Smooth muscle cell (in vitro differentiated cells): ENCODE results near the gene LAD1. TPM values are rescaled to one million over a fixed set of nuclear protein-coding genes. Genes with fewer than 3 reads are reported as not detected.
A peak's percentile ranks its signal among the peaks of the same experiment; 100 is the strongest.

Experiments
- DNase-seq: peaks from one replicate; lab custom pipeline; 2025; ENCODE audit not compliant: unreplicated experiment; lab: John Stamatoyannopoulos, UW
- H2AFZ ChIP-seq: fragments of 200-600 bp; sonication (generic); 2 replicates; pipeline ENCODE4 v1.6.0; 2016; ENCODE audit warnings: antibody characterized with exemption, low read depth, mild to moderate bottlenecking
- H3F3A ChIP-seq: fragments of 200-600 bp; sonication (generic); 2 replicates; pipeline ENCODE4 v1.6.0; 2017; ENCODE audit warnings: antibody characterized with exemption, low read depth
- H3K27ac ChIP-seq: fragments of 200-600 bp; sonication (generic); 2 replicates; pipeline ENCODE4 v1.5.1; 2016; ENCODE audit warnings: low read depth, mild to moderate bottlenecking
- H3K27me3 ChIP-seq: fragments of 200-600 bp; sonication (generic); 2 replicates; pipeline ENCODE4 v1.6.1; 2016; ENCODE audit warnings: low read depth, mild to moderate bottlenecking
- H3K36me3 ChIP-seq: fragments of 200-600 bp; sonication (generic); 2 replicates; pipeline ENCODE4 v1.5.1; 2016; ENCODE audit warnings: low read depth
- H3K4me1 ChIP-seq: fragments of 200-600 bp; sonication (generic); 2 replicates; pipeline ENCODE4 v1.5.1; 2016; ENCODE audit warnings: low read depth
- H3K4me2 ChIP-seq: fragments of 200-600 bp; sonication (generic); 2 replicates; pipeline ENCODE4 v1.6.0; 2016; ENCODE audit warnings: mild to moderate bottlenecking
- H3K4me3 ChIP-seq: fragments of 200-600 bp; sonication (generic); 2 replicates; pipeline ENCODE4 v1.5.1; 2016; ENCODE audit warnings: mild to moderate bottlenecking
- H3K79me2 ChIP-seq: fragments of 200-600 bp; sonication (generic); 2 replicates; pipeline ENCODE4 v1.6.0; 2016; ENCODE audit warnings: low read depth, mild to moderate bottlenecking
- H3K9ac ChIP-seq: fragments of 200-600 bp; sonication (generic); 2 replicates; pipeline ENCODE4 v1.6.0; 2016; ENCODE audit warnings: low read depth
- H3K9me3 ChIP-seq: fragments of 200-600 bp; sonication (generic); replicated peaks from 2 replicates; pipeline ENCODE4 v1.5.1; 2016; ENCODE audit warnings: low read depth
- H4K20me1 ChIP-seq: fragments of 200-600 bp; sonication (generic); 2 replicates; pipeline ENCODE4 v1.6.0; 2016; ENCODE audit warnings: low read depth
- WGBS: methylation state at CpG from one replicate; pipeline ENCODE4 v1.1.7; 2016; ENCODE audit warnings: low lambda C conversion rate; 5-methylcytosine and 5-hydroxymethylcytosine counted together
- polyA plus RNA-seq: library from polyadenylated mRNA; unstranded; fragments of >200 nt; fragmentation: Nextera tagmentation; extraction: Ambion mirVana; gene quantifications from 2 replicates; pipeline ENCODE4 v1.2.1, GENCODE V29; 2016
- total RNA-seq: library from RNA; depleted of rRNA; stranded (reverse); fragments of >200 nt; gene quantifications from 2 replicates; pipeline ENCODE4 v1.2.3, GENCODE V29; 2014
- TF ChIP-seq, protein P1 (sequence below): fragments of 200-600 bp; sonication (generic); IDR thresholded peaks from 2 replicates; pipeline ENCODE4 v1.5.1; 2017; ENCODE audit warnings: borderline replicate concordance, mild to moderate bottlenecking, antibody characterized with exemption; ENCODE audit not compliant: insufficient read depth, poor library complexity, severe bottlenecking

Gene LAD1
- total and polyA plus RNA-seq, 2 experiments from 2014 or later, result 6.9 to 8.8 TPM

- Histone ChIP-seq H3K4me1 (peaks cover 8% of the 10 kb centered on the region), H3K79me2 (no peaks in the 10 kb centered on the region), H3K27ac (peak overlapping the region; percentile 62), H3K4me2 (peak overlapping the region; percentile 61), H2AFZ (no peak overlapping the region), H4K20me1 (no peaks in the 10 kb centered on the region), H3K36me3 (no peaks in the 10 kb centered on the region), H3K4me3 (peak overlapping the region; percentile 48), H3K27me3 (peaks cover 21% of the 10 kb centered on the region), H3K9me3 (no peaks in the 10 kb centered on the region), H3F3A (peaks cover 24% of the 10 kb centered on the region), H3K9ac (no peak overlapping the region)
- TF ChIP-seq, protein P1, sequence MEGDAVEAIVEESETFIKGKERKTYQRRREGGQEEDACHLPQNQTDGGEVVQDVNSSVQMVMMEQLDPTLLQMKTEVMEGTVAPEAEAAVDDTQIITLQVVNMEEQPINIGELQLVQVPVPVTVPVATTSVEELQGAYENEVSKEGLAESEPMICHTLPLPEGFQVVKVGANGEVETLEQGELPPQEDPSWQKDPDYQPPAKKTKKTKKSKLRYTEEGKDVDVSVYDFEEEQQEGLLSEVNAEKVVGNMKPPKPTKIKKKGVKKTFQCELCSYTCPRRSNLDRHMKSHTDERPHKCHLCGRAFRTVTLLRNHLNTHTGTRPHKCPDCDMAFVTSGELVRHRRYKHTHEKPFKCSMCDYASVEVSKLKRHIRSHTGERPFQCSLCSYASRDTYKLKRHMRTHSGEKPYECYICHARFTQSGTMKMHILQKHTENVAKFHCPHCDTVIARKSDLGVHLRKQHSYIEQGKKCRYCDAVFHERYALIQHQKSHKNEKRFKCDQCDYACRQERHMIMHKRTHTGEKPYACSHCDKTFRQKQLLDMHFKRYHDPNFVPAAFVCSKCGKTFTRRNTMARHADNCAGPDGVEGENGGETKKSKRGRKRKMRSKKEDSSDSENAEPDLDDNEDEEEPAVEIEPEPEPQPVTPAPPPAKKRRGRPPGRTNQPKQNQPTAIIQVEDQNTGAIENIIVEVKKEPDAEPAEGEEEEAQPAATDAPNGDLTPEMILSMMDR, result no peak
- no peak for DNase-seq
- 85% methylated on average over 2 of the region's 2 CpGs for WGBS
These were observed 1.4 kb downstream of the LAD1 start for GRCh38 chr1:201397675-201398074.

- no peak overlapping the region for H2AFZ ChIP-seq
- no peaks in the 10 kb centered on the region for H3K9me3 ChIP-seq
- peaks cover 21% of the 10 kb centered on the region for H3K27me3 ChIP-seq
- 66% methylated on average over 10 of the region's 10 CpGs for WGBS
- TF ChIP-seq, protein P1, result no peak
- peak overlapping the region; percentile 61 for H3K4me2 ChIP-seq
- H3K27ac ChIP-seq, result peak overlapping the region; percentile 62
- H3K4me1 ChIP-seq, result peaks cover 8% of the 10 kb centered on the region
- peaks cover 24% of the 10 kb centered on the region for H3F3A ChIP-seq
- H3K4me3 ChIP-seq, result peak overlapping the region; percentile 48
- H3K9ac ChIP-seq, result no peak overlapping the region
- no peak for DNase-seq
- H3K36me3 ChIP-seq, result no peaks in the 10 kb centered on the region
- no peaks in the 10 kb centered on the region for H4K20me1 ChIP-seq
- no peaks in the 10 kb centered on the region for H3K79me2 ChIP-seq
These were observed 2.2 kb downstream of the LAD1 start for GRCh38 chr1:201396861-201397464.

GRCh38 chr1:201395936-201396335 lies 3.2 kb downstream of the LAD1 start:
- WGBS, result 90% methylated on average over 4 of the region's 4 CpGs
- H3K4me3 ChIP-seq, result no peak overlapping the region
- no peak for DNase-seq
- peaks cover 24% of the 10 kb centered on the region for H3F3A ChIP-seq
- no peak overlapping the region for H3K9ac ChIP-seq
- peaks cover 21% of the 10 kb centered on the region for H3K27me3 ChIP-seq
- no peak overlapping the region for H3K27ac ChIP-seq
- peaks cover 8% of the 10 kb centered on the region for H3K4me1 ChIP-seq
- no peaks in the 10 kb centered on the region for H4K20me1 ChIP-seq
- no peak overlapping the region for H2AFZ ChIP-seq
- H3K36me3 ChIP-seq, result no peaks in the 10 kb centered on the region
- no peak overlapping the region for H3K4me2 ChIP-seq
- H3K9me3 ChIP-seq, result no peaks in the 10 kb centered on the region
- TF ChIP-seq, protein P1, result no peak
- H3K79me2 ChIP-seq, result no peaks in the 10 kb centered on the region

GRCh38 chr1:201394591-201394990 lies 4.5 kb downstream of the LAD1 start:
- no peak for DNase-seq
- Histone ChIP-seq H3K36me3 (no peaks in the 10 kb centered on the region), H3K79me2 (no peaks in the 10 kb centered on the region), H3K27me3 (peaks cover 9% of the 10 kb centered on the region), H4K20me1 (no peaks in the 10 kb centered on the region), H3K4me2 (no peak overlapping the region), H3K27ac (no peak overlapping the region), H3K9ac (no peak overlapping the region), H3K4me1 (peaks cover 7% of the 10 kb centered on the region), H3K4me3 (no peak overlapping the region), H2AFZ (no peak overlapping the region), H3F3A (peaks cover 16% of the 10 kb centered on the region), H3K9me3 (no peaks in the 10 kb centered on the region)
- WGBS, result 85% methylated on average over 3 of the region's 3 CpGs
- TF ChIP-seq, protein P1, result no peak
